Thyroid gland (tissue), 4 donors: ENCODE results near the gene NOS1AP. TPM values are rescaled to one million over a fixed set of nuclear protein-coding genes. Genes with fewer than 3 reads are reported as not detected.

Experiments used
- DNase-seq, 2 donors: peaks; one replicate each; pipeline ENCODE4 v3.0.0-alpha.2; 2019
- H3K27ac ChIP-seq, 3 donors: fragments of 200-600 bp; sonication (generic); 1 replicate in 2 of 3; 2 replicates in 1 of 3; pipeline ENCODE4 v1.5.1; 2016 to 2019; ENCODE audit warnings: mild to moderate bottlenecking in 1 of 3, moderate library complexity in 1 of 3
- H3K27me3 ChIP-seq: fragments of 200-600 bp; sonication (generic); one replicate; pipeline ENCODE4 v1.5.1; 2019
- H3K36me3 ChIP-seq, 2 donors: fragments of 200-600 bp; sonication (generic); one replicate each; pipeline ENCODE4 v1.5.1; 2016 to 2019
- H3K4me1 ChIP-seq, 2 donors: fragments of 200-600 bp; sonication (generic); one replicate each; pipeline ENCODE4 v1.5.1; 2017 to 2019
- H3K4me3 ChIP-seq, 3 donors: fragments of 200-600 bp; sonication (generic); replicated peaks in 1 of 3; 1 replicate in 2 of 3; 2 replicates in 1 of 3; pipeline ENCODE4 v1.5.1; 2016; ENCODE audit warnings: mild to moderate bottlenecking in 1 of 3
- H3K9me3 ChIP-seq: fragments of 200-600 bp; sonication (generic); one replicate; pipeline ENCODE4 v1.5.1; 2017
- POLR2A ChIP-seq, 2 donors: fragments of 450-650 bp; IDR thresholded peaks; one replicate each; pipeline ENCODE4 v1.6.1; 2017; ENCODE audit warnings: antibody characterized with exemption in 2 of 2, mild to moderate bottlenecking in 2 of 2, moderate library complexity in 1 of 2
- WGBS, 2 donors: methylation state at CpG; one replicate each; pipeline ENCODE4 v1.1.5; 2017; 5-methylcytosine and 5-hydroxymethylcytosine counted together
- intact Hi-C: fragments of 100-400 bp; cut with DNase I; formaldehyde crosslinking; loops from one replicate; pipeline ENCODE4 v1.15.1; 2023
- total RNA-seq, 4 donors: library from RNA; depleted of rRNA; stranded (reverse); fragments of >200 nt; gene quantifications; one replicate each; pipeline ENCODE4 v1.2.3, GENCODE V29; 2016
- TF ChIP-seq, protein P1 (sequence below), 6 experiments: fragments of 200-600 bp in 3 of 6; fragments of 450-650 bp in 3 of 6; sonication (generic) in 3 of 6; IDR thresholded peaks; one replicate each; pipeline ENCODE4 v1.5.1; 2016 to 2019; ENCODE audit warnings: antibody characterized with exemption in 6 of 6, mild to moderate bottlenecking in 2 of 6, inconsistent platforms in 1 of 6, moderate library complexity in 1 of 6

Gene NOS1AP
- total RNA-seq, 4 donors from 2014 or later, result 0.40 to 2.2 (median 0.54) TPM

DNA sequence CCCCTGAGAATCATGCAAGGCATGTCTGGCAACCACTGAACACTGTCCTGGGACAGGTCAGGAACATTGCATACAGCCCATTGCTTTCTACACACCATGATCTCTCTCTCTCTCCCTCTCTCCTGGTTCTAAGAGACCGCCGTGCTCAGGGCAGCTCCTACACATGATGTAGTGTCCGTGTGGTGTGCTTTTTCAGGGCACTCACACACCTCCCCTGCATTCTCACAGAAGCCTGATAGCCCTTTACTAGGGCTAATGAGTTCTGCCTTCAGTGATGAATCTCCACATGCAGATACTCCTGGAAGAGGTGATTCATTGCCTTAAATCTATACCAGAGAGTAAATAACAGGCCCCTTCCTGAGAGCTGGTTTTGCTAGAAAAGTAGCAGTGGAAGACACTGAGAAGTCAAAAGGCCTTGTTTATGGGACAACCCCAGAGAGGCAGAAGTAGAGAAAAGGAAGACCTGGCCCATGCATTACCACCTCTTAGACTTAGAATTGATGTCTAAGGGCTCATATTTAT, 38.7 kb upstream of the NOS1AP start:
- intact Hi-C loops, result loop anchor here (5.0 kb wide), 1 partner anchor 239 kb away; no protein-coding TSS in a partner anchor
- WGBS, 2 donors, result 94 to 98% methylated on average over 3 of the region's 3 CpGs
- no peak overlapping the region for H3K27ac ChIP-seq

DNA sequence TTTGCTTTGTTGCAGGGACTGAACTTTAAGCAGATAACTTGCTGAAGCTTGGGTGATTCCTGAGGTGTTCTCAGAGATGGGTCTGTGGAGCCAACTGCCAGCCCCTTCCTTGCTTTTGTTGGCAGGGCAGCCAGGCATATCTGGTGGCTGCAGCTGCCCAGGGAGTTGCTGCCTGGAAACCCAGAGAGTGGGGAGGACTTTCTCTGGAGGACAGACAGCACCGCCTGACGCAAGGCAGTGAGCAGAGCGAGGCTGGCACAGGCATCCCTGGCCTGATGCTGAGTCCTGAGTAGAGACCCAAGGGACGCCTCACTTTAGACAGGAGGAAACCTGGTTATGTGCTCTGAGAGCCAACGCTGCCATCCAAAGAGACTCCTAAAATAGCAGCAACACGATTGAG, 36.1 kb upstream of the NOS1AP start:
- Histone ChIP-seq H3K9me3 (no peaks in the 10 kb centered on the region), H3K27ac (no peak overlapping the region), H3K4me1 (peaks cover 0 to 6% of the 10 kb centered on the region in 2 donors), H3K36me3 (no peaks in the 10 kb centered on the region), H3K4me3 (no peak overlapping the region), H3K27me3 (no peaks in the 10 kb centered on the region)
- DNase-seq, result peak; percentile 68 to 76
- 27 to 29% methylated on average over 3 to 6 of the region's 6 CpGs for WGBS, 2 donors
- TF ChIP-seq, protein P1, sequence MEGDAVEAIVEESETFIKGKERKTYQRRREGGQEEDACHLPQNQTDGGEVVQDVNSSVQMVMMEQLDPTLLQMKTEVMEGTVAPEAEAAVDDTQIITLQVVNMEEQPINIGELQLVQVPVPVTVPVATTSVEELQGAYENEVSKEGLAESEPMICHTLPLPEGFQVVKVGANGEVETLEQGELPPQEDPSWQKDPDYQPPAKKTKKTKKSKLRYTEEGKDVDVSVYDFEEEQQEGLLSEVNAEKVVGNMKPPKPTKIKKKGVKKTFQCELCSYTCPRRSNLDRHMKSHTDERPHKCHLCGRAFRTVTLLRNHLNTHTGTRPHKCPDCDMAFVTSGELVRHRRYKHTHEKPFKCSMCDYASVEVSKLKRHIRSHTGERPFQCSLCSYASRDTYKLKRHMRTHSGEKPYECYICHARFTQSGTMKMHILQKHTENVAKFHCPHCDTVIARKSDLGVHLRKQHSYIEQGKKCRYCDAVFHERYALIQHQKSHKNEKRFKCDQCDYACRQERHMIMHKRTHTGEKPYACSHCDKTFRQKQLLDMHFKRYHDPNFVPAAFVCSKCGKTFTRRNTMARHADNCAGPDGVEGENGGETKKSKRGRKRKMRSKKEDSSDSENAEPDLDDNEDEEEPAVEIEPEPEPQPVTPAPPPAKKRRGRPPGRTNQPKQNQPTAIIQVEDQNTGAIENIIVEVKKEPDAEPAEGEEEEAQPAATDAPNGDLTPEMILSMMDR (IDR thresholded peaks at IDR 0.05), result no peak
- TF ChIP-seq POLR2A (IDR thresholded peaks at IDR 0.05), result no peak
- intact Hi-C loops, result loop anchor here (5.0 kb wide), 1 partner anchor 241 kb away; no protein-coding TSS in a partner anchor

More for the DNA sequence above, 38.7 kb upstream of the NOS1AP start:
- no peaks in the 10 kb centered on the region for H3K27me3 ChIP-seq
- peaks cover 0 to 6% of the 10 kb centered on the region in 2 donors for H3K4me1 ChIP-seq
- H3K36me3 ChIP-seq, result no peaks in the 10 kb centered on the region
- no peak overlapping the region for H3K4me3 ChIP-seq
- TF ChIP-seq, protein P1 (IDR thresholded peaks at IDR 0.05), result no peak
- no peak for TF ChIP-seq POLR2A (IDR thresholded peaks at IDR 0.05)
- H3K9me3 ChIP-seq, result no peaks in the 10 kb centered on the region
- no peak for DNase-seq

DNA sequence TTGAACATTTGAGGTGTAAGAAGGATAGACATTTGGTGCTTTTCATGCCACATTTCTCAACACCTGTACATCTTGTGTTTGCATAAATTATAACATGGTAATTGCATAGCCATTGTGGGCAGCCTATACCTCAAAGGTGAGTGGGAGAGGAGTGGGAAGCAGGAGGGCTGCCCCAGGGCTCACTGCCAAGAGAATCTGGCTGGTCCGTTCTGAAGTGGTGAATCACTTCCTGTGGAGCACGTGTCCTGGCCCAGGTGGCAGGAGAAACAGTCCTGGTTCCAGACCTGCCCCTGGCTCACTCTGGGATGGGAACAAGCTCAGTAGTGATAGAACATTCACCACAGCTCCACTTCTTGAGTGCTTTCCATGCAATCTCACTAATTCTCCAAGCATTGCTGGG, 34.2 kb upstream of the NOS1AP start:
- Histone ChIP-seq H3K4me3 (no peak overlapping the region), H3K4me1 (peaks cover 0 to 6% of the 10 kb centered on the region in 2 donors), H3K9me3 (no peaks in the 10 kb centered on the region), H3K36me3 (no peaks in the 10 kb centered on the region), H3K27me3 (no peaks in the 10 kb centered on the region), H3K27ac (no peak overlapping the region)
- intact Hi-C loops, result no loop called here
- DNase-seq, result peak; percentile 19 to 23
- WGBS, 2 donors, result 0 to 19% methylated on average over 2 of the region's 2 CpGs
- no peak for TF ChIP-seq POLR2A (IDR thresholded peaks at IDR 0.05)
- TF ChIP-seq, protein P1 (IDR thresholded peaks at IDR 0.05), result no peak

DNA sequence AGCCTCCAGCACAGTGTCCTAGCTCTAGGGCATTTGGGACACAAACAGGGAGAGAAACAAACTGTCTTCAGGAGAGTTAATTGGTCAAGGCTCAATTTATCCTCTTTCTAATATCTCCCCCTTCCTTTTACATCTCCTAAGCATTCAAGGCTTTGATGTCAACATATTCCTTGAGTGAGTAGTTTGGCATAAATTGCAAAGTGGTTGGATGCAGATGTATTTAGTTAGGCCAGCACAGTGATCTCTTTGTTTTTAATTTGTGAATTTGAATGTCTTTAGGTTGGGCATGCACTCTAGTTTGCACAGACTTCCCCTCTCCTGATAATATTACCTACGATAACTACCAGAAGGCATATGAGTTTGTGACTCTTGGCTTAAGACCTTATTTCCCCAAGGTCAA, 33.3 kb upstream of the NOS1AP start:
- H3K4me3 ChIP-seq, result no peak overlapping the region

DNA sequence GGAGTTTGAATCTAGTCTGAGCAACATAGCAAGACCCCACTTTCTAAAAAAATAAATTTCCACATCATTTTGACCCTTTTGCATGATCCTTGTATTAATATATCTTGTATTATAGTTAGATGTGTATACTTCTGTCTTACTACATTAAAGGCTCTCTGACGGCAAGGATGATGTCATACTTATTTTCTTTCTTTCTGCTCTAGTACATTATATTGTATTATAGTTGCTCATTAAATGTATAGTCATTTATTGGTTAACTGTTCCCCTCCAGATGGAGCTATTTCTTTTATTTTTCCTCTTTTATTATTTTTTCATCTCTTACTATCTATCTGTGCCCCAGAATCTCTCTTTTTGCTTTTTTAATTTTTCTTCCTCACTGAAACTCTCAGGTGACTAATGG, 30.9 kb upstream of the NOS1AP start:
- TF ChIP-seq, protein P1 (IDR thresholded peaks at IDR 0.05), result no peak
- TF ChIP-seq POLR2A (IDR thresholded peaks at IDR 0.05), result no peak
- Histone ChIP-seq H3K27me3 (no peaks in the 10 kb centered on the region), H3K36me3 (no peaks in the 10 kb centered on the region), H3K4me1 (peaks cover 0 to under 1% of the 10 kb centered on the region in 2 donors), H3K4me3 (no peak overlapping the region), H3K9me3 (no peaks in the 10 kb centered on the region), H3K27ac (no peak overlapping the region)
- intact Hi-C loops, result no loop called here
- 89 to 93% methylated on average over 1 of the region's 1 CpG for WGBS, 2 donors
- DNase-seq, result no peak

More for the DNA sequence above, 33.3 kb upstream of the NOS1AP start:
- intact Hi-C loops, result no loop called here
- Histone ChIP-seq H3K9me3 (no peaks in the 10 kb centered on the region), H3K27ac (no peak overlapping the region), H3K4me1 (peaks cover 0 to 6% of the 10 kb centered on the region in 2 donors), H3K27me3 (no peaks in the 10 kb centered on the region), H3K36me3 (no peaks in the 10 kb centered on the region)
- TF ChIP-seq, protein P1 (IDR thresholded peaks at IDR 0.05), result no peak
- no peak for TF ChIP-seq POLR2A (IDR thresholded peaks at IDR 0.05)
- 93 to 96% methylated on average over 1 of the region's 1 CpG for WGBS, 2 donors
- no peak for DNase-seq
